ENCODE results near the gene COX20.

The COX20 gene

GRCh38 chr1:244868484-244869363 is 33.3 kb downstream of the COX20 start:
- in situ Hi-C loops (cut with MboI; ENCODE audit: low sequenced_read_pairs), result no loop called here

- in situ Hi-C loops (cut with MboI; ENCODE audit: low sequenced_read_pairs), result no loop called here
Observed at GRCh38 chr1:244869364-244869827, 33.9 kb downstream of the COX20 start.

GRCh38 chr1:244869950-244870349 is 34.5 kb downstream of the COX20 start:
- in situ Hi-C loops (cut with MboI; ENCODE audit: low sequenced_read_pairs), result no loop called here

GRCh38 chr1:244874974-244875579 is 39.6 kb downstream of the COX20 start:
- in situ Hi-C loops (cut with MboI; ENCODE audit: low sequenced_read_pairs), result no loop called here

GRCh38 chr1:244876228-244876910 is 40.9 kb downstream of the COX20 start:
- in situ Hi-C loops (cut with MboI; ENCODE audit: low sequenced_read_pairs), result no loop called here

- in situ Hi-C loops (cut with MboI; ENCODE audit: low sequenced_read_pairs), result no loop called here
Observed at GRCh38 chr1:244878681-244879080, 43.2 kb downstream of the COX20 start.

- in situ Hi-C loops (cut with MboI; ENCODE audit: low sequenced_read_pairs), result no loop called here
Observed at GRCh38 chr1:244881552-244882280, 46.3 kb downstream of the COX20 start.

GRCh38 chr1:244887281-244887680 is 51.8 kb downstream of the COX20 start:
- in situ Hi-C loops (cut with MboI; ENCODE audit: low sequenced_read_pairs), result no loop called here

- in situ Hi-C loops (cut with MboI; ENCODE audit: low sequenced_read_pairs), result no loop called here
Observed at GRCh38 chr1:244893836-244894235, 58.4 kb downstream of the COX20 start.
